Spinal cord (tissue), 10 donors: ENCODE measurements around the gene DYNLT1. TPM values are rescaled to one million over a fixed set of nuclear protein-coding genes. Genes with fewer than 3 reads are reported as not detected.
"Not testable (repeated sequence)": the region's sequence is repeated elsewhere in the genome, so short reads cannot be mapped to it uniquely, and the experiment has no call there.

ENCODE experiments used
- DNase-seq, 6 donors: peaks; one replicate each; pipeline versions ENCODE4 v3.0.0 to v3.0.0-alpha.2; 2013 to 2015; ENCODE audit warnings: low spot score in 6 of 6, low read depth in 4 of 6
- H3K27ac ChIP-seq: one replicate; pipeline ENCODE4 v1.5.1; 2013; ENCODE audit warnings: low read depth, low read length, control low read depth
- H3K27me3 ChIP-seq: one replicate; pipeline ENCODE4 v1.6.1; 2013; ENCODE audit warnings: low read length; ENCODE audit not compliant: control insufficient read depth, insufficient read depth
- H3K36me3 ChIP-seq: one replicate; pipeline ENCODE4 v1.6.1; 2013; ENCODE audit warnings: low read length; ENCODE audit not compliant: control insufficient read depth, insufficient read depth
- H3K4me1 ChIP-seq: one replicate; pipeline ENCODE4 v1.6.1; 2013; ENCODE audit warnings: low read length; ENCODE audit not compliant: control insufficient read depth, insufficient read depth
- H3K4me3 ChIP-seq: one replicate; pipeline ENCODE4 v1.5.1; 2013; ENCODE audit warnings: low read depth, low read length, control low read depth
- H3K9me3 ChIP-seq: one replicate; pipeline ENCODE4 v1.6.1; 2013; ENCODE audit warnings: low read length; ENCODE audit not compliant: control insufficient read depth, insufficient read depth
- WGBS: methylation state at CpG from one replicate; pipeline ENCODE4 v1.1.5; 2013; ENCODE audit warnings: missing lambda C conversion rate; ENCODE audit not compliant: insufficient coverage; 5-methylcytosine and 5-hydroxymethylcytosine counted together
- polyA plus RNA-seq, 2 donors: library from polyadenylated mRNA; unstranded; fragments of 120-200 nt; gene quantifications; one replicate each; pipeline ENCODE4 v1.2.1, GENCODE V29; 2013; ENCODE audit not compliant: insufficient read length in 2 of 2
- total RNA-seq, 2 donors: library from RNA; depleted of rRNA in 1 of 2; stranded (reverse); fragments of 120-200 nt in 1 of 2; fragments of >200 nt in 1 of 2; gene quantifications; one replicate each; pipeline versions ENCODE4 v1.2.3 to v1.2.4, GENCODE V29; 2013 to 2014
- donor health status: healthy.

Gene DYNLT1
- total and polyA plus RNA-seq, 4 donors = 68.5 to 211 (median 152) TPM

- WGBS = 67% methylated on average over 12 of the region's 14 CpGs
- H3K27ac ChIP-seq = no peak overlapping the region
Observed at GRCh38 chr6:158611541-158612370, 32.8 kb downstream of the DYNLT1 start.

GRCh38 chr6:158611039-158611438, 33.5 kb downstream of the DYNLT1 start:
- no peak for DNase-seq
- no peaks in the 10 kb centered on the region for H3K4me1 ChIP-seq
- H3K9me3 ChIP-seq = no peaks in the 10 kb centered on the region
- H3K27ac ChIP-seq = no peak overlapping the region
- peaks cover 44% of the 10 kb centered on the region for H3K36me3 ChIP-seq
- H3K4me3 ChIP-seq = no peak overlapping the region
- WGBS = 95% methylated on average over 3 of the region's 3 CpGs
- H3K27me3 ChIP-seq = no peaks in the 10 kb centered on the region

More at GRCh38 chr6:158611541-158612370, 32.8 kb downstream of the DYNLT1 start:
- Histone ChIP-seq H3K27me3 (no peaks in the 10 kb centered on the region), H3K4me1 (no peaks in the 10 kb centered on the region), H3K9me3 (no peaks in the 10 kb centered on the region), H3K4me3 (no peak overlapping the region), H3K36me3 (peaks cover 40% of the 10 kb centered on the region)
- DNase-seq = no peak

- Histone ChIP-seq H3K4me3 (no peak overlapping the region), H3K9me3 (no peaks in the 10 kb centered on the region), H3K27ac (no peak overlapping the region), H3K4me1 (no peaks in the 10 kb centered on the region), H3K27me3 (no peaks in the 10 kb centered on the region), H3K36me3 (peaks cover 48% of the 10 kb centered on the region)
- 91% methylated on average over 5 of the region's 9 CpGs for WGBS
- no peak for DNase-seq
Observed at GRCh38 chr6:158610319-158610968, 34.1 kb downstream of the DYNLT1 start.

- H3K36me3 ChIP-seq = peaks cover 48% of the 10 kb centered on the region
- H3K4me3 ChIP-seq = no peak overlapping the region
- H3K9me3 ChIP-seq = no peaks in the 10 kb centered on the region
- WGBS = 97% methylated on average over 13 of the region's 13 CpGs
- H3K27ac ChIP-seq = no peak overlapping the region
- no peaks in the 10 kb centered on the region for H3K27me3 ChIP-seq
- H3K4me1 ChIP-seq = no peaks in the 10 kb centered on the region
- no peak for DNase-seq
Observed at GRCh38 chr6:158609455-158610155, 34.9 kb downstream of the DYNLT1 start.

GRCh38 chr6:158608221-158608620, 36.3 kb downstream of the DYNLT1 start:
- 96% methylated on average over 11 of the region's 12 CpGs for WGBS
- Histone ChIP-seq H3K4me1 (no peaks in the 10 kb centered on the region), H3K27ac (no peak overlapping the region), H3K9me3 (no peaks in the 10 kb centered on the region), H3K27me3 (no peaks in the 10 kb centered on the region), H3K4me3 (no peak overlapping the region), H3K36me3 (peaks cover 48% of the 10 kb centered on the region)
- no peak for DNase-seq

GRCh38 chr6:158607411-158608170, 37.0 kb downstream of the DYNLT1 start:
- Histone ChIP-seq H3K27me3 (no peaks in the 10 kb centered on the region), H3K9me3 (no peaks in the 10 kb centered on the region), H3K4me3 (no peak overlapping the region), H3K4me1 (no peaks in the 10 kb centered on the region), H3K36me3 (peaks cover 48% of the 10 kb centered on the region), H3K27ac (no peak overlapping the region)
- 70% methylated on average over 13 of the region's 14 CpGs for WGBS
- peak in 1 of 6 donors; percentile 27 for DNase-seq

GRCh38 chr6:158606935-158607334, 37.6 kb downstream of the DYNLT1 start:
- WGBS = 97% methylated on average over 6 of the region's 7 CpGs
- Histone ChIP-seq H3K36me3 (peaks cover 48% of the 10 kb centered on the region), H3K4me3 (no peak overlapping the region), H3K27me3 (no peaks in the 10 kb centered on the region), H3K4me1 (no peaks in the 10 kb centered on the region), H3K27ac (no peak overlapping the region), H3K9me3 (no peaks in the 10 kb centered on the region)
- DNase-seq = no peak

- peaks cover 46% of the 10 kb centered on the region for H3K36me3 ChIP-seq
- DNase-seq, H3K27me3 ChIP-seq, H3K4me1 ChIP-seq, H3K4me3 ChIP-seq, H3K9me3 ChIP-seq, H3K27ac ChIP-seq: not testable (repeated sequence)
- 89% methylated on average over 14 of the region's 15 CpGs for WGBS
Observed at GRCh38 chr6:158606011-158606410, 38.5 kb downstream of the DYNLT1 start.

GRCh38 chr6:158605266-158605878, 39.2 kb downstream of the DYNLT1 start:
- 36% methylated on average over 10 of the region's 13 CpGs for WGBS
- H3K27ac ChIP-seq = no peak overlapping the region

More at GRCh38 chr6:158605266-158605878, 39.2 kb downstream of the DYNLT1 start:
- no peaks in the 10 kb centered on the region for H3K9me3 ChIP-seq
- peaks cover 40% of the 10 kb centered on the region for H3K36me3 ChIP-seq
- DNase-seq = peak; percentile 33 to 94 (median 66)
- no peak overlapping the region for H3K4me3 ChIP-seq
- no peaks in the 10 kb centered on the region for H3K27me3 ChIP-seq
- no peaks in the 10 kb centered on the region for H3K4me1 ChIP-seq
